Mucosa of gallbladder (tissue), 1 donor: ENCODE measurements around the gene ALDH1A2. TPM values are rescaled to one million over a fixed set of nuclear protein-coding genes. Genes with fewer than 3 reads are reported as not detected.

Experiments
- DNase-seq: peaks from one replicate; pipeline ENCODE4 v3.0.0-alpha.2; 2020; ENCODE audit warnings: low spot score
- total RNA-seq: library from RNA; stranded (reverse); gene quantifications from one replicate; pipeline ENCODE4 v1.2.1, GENCODE V29; 2021
- donor health status: DM: no; HTN: no; CAD: no.

ALDH1A2 gene
- total RNA-seq, 1 donor from 2014 or later = 134 TPM

DNA sequence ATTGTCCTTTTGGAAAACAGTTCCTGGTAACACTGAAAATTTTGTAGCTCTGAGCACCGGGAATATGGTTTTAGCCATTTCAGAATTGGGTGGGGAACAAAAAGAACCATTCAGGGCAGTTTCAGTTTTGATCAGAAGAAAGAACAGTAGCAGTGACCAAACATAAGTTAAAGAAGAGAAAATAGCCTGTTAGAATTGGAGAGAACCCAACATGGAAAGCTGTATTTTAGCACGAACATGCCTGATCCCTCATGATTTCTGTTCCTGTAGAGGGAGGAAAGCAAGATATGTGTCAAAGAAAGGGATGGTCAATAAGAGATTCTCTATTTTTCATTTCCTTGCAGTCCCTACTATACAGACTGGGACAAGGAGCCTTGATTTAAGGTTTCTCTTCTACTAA is 119.9 kb downstream of the ALDH1A2 start:
- no peak for DNase-seq

DNA sequence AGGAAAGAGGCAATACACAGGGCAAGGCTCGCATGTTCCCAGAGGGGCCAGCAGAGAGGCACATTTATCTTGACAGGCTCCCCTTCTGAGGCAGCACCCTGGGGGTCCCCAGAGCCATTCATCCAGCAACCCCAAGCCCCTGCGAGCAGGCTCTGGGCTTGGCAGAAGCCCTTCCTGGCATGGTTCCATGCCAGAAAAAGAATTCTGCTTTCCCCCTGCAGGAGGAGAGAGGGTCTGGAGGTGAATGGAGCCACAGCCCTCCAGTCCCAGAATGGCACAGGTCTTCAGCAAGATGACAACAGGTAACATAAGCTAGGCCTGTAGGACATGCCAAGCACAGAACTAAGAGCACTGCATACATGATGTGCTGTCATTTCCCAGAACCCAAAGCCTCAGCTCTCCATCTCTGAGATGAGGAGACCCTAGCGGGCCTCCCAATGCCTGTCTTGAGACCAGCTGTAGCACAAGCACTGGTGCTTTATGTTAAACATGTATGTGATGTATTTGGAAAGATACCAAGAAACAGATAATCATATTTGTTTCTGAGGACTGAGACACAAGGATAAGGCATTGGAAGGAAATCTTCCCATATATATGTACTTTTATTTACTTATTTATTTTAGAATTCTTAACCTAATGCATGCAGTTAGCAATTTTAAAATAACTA is 121.6 kb downstream of the ALDH1A2 start:
- no peak for DNase-seq

GRCh38 chr15:57943171-57943570 is 122.3 kb downstream of the ALDH1A2 start:
- DNase-seq = no peak

GRCh38 chr15:57941816-57942215 is 123.7 kb downstream of the ALDH1A2 start:
- DNase-seq = no peak

DNA sequence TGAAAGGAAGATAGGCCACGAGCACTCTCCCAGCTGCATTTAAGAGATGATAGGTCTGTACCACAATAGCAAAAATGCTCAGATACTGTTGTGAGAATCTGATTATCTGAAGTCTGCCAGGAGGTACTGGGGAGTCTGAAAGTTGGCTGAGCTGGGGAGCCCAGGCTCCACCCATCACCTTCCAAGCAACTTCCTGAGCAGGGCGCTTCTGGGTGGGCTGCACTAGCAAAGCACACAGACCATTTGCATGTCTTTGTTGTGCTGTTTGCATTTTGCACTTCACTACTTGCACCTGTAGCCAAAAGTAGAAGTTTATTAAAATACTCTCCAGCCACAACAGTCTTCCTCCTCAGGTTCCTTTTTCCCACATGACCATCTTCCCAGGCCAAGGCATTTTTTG is 133.2 kb downstream of the ALDH1A2 start:
- DNase-seq = no peak

DNA sequence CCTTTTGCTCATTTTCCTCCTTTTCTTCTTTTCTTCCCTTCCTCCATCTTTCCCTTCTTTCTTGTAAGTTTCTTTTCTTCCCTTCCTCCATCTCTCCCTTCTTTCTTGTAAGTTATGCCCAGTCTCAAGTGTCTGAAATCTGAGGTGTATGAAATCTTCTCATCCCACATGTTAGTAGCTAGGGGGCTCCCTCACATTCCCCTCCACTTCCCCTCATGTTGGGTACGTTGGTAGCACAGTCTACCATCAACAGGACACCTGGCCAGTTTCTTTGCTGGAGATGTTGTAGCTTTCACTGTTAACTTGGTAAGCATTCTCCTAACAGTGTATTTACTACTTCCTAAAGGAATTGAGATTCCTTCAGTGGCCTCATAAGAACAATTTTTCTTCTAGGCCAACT is 133.9 kb downstream of the ALDH1A2 start:
- DNase-seq = no peak

- DNase-seq = no peak
Measured at GRCh38 chr15:57927091-57927631, 138.3 kb downstream of the ALDH1A2 start.

DNA sequence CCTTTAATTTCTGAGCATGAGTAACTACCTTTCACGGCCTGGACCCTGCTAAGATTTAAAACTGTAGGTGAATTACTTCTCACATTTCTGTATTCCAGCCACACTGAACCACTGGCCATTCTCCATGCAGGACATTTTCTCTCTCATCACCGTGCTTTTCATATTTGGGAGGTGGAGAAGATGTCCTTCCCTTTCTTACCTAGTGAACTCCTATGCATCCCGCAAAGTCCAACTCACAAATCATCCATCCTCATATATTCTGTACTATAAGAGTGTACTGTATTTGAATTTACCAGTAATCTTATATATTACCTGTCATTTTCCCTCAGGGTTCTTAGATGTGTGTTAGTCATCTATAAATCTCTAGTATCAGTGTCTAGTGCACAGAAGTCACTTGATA is 139.9 kb downstream of the ALDH1A2 start:
- no peak for DNase-seq

GRCh38 chr15:57924598-57924997 is 140.9 kb downstream of the ALDH1A2 start:
- no peak for DNase-seq

- peak; percentile 24 for DNase-seq
Measured at GRCh38 chr15:57923750-57924149, 141.8 kb downstream of the ALDH1A2 start.

- DNase-seq = peak; percentile 44
Measured at GRCh38 chr15:57923306-57923705, 142.2 kb downstream of the ALDH1A2 start.

DNA sequence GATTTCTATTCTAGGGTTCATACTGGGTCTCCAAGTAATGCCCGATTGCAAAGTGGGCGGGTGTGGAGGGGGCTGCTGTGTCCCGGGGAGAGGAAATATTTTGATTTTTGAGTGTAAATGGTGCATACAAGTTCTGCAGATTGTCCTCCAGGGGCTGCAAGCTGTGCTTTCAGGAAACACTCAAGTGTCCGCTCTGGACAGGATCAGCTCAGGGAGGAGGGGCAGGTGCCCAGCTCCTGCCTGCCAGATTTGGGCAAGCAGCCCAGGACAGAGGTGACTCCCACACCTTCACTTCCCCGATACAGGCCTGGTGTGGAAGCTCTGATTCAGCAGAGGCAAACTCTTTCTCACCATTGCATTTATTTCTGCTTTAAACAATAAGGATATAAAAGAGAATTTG is 142.7 kb downstream of the ALDH1A2 start:
- DNase-seq = peak; percentile 78

- no peak for DNase-seq
Measured at GRCh38 chr15:57921371-57921770, 144.1 kb downstream of the ALDH1A2 start.

- DNase-seq = no peak
Measured at GRCh38 chr15:57920911-57921310, 144.6 kb downstream of the ALDH1A2 start.

DNA sequence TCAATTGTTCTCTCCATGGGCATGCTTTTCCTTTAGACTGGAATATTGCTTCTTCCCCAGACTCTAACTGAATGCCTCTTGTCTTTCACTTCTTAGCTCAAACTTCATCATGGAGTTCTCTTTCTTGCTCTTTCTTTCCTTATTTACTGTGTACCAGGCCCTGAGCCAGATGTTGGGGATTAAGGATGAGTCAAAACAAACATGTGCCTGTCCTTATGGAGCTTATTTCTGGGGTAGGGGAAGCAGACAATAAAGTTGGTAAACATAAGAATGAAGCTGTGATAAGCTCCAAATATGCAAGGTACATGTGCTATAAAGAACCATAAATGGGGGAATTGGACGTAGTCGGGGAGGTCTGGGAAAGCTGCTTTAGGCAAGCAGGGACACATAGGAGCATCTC is 145.8 kb downstream of the ALDH1A2 start:
- DNase-seq = no peak

DNA sequence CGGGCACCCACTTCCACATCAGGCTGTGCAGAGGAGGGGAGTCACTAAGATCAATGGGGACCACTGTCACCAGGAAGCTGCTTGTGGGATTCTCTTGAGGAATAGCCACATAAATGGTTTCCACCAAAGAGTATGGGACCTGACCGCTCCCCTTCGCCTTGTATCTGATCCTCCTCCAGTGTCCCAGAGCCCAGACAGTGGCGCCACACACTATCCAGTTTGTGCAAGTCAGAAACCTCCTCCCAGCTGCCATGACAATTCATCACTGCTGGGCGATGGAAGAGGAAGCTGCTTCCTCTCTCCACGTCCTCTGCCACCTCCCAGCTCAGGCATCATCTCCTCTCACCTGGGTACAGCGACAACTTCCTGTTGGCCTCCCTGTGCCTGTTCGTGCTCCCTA is 147.5 kb downstream of the ALDH1A2 start:
- no peak for DNase-seq

- DNase-seq = no peak
Measured at GRCh38 chr15:57916695-57917094, 148.8 kb downstream of the ALDH1A2 start.

GRCh38 chr15:57915827-57916531 is 149.5 kb downstream of the ALDH1A2 start:
- DNase-seq = no peak

- DNase-seq = no peak
Measured at GRCh38 chr15:57914350-57915055, 151.0 kb downstream of the ALDH1A2 start.

DNA sequence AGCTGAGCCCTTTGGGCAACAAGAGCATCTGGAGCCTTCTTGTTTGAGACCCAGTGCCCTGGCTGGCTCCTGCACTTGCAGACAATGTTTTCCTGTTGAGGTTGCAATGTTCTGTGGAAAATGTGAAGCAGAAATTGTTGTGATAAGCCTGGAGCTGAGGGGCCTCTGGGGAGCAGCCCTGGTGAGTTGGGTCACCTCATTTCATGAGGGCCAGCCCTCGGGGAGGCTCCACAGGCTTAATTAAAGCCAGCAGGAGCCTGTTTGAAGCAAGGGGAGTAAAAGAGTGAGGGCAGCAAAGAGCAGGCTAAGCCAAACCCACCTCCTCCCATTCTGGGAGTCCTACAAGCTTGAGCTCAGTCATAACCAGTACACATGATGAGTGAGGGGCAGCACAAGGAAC is 154.3 kb downstream of the ALDH1A2 start:
- DNase-seq = no peak

DNA sequence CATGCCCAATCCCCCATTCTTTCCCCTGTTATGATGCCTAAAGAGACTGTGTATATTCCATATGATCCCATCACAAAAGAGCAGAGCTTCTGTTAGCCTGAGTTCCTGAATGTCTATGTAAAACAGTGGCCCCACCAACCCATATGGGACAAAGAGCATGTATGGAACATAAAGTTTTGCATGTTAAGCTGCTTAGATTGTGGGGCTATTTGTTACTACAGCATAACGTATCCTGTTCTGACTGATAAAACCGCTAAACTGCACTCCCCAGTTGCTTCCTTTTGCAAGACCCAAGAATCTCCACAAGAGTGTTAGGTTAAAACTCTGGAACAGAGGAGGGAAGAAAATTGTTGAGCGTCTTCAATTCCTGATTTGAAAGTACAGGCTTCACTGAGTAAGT is 154.8 kb downstream of the ALDH1A2 start:
- no peak for DNase-seq

DNA sequence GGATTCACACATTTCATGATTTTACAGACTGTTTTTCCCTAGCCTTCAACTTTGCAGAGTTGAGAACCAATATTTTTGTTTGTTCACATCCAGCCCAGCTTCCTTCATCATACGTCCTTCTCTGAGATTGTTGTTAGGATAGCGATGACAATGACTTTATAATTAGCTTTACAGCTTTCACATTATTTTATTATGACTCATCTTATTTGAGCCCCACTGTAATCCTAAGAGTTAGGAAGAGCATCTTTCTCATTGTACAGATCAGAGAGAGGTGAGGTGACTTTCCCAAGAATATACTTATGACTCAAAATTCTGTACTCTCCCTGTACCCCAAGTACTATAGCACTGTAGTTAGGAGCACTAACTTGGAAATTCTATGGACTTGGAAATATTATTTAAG is 156.1 kb downstream of the ALDH1A2 start:
- no peak for DNase-seq

GRCh38 chr15:57903626-57904025 is 161.9 kb downstream of the ALDH1A2 start:
- DNase-seq = no peak
